Measurements from ENCODE around the gene RPP25L.

GRCh38 chr9:34571481-34571810 is 40.5 kb downstream of the RPP25L start:
- TF ChIP-seq CTCF (IDR thresholded peaks at IDR 0.05) (no peak), POLR2AphosphoS5 (IDR thresholded peaks at IDR 0.05) (no peak), POLR2A (IDR thresholded peaks at IDR 0.05) (no peak)

Data from breast epithelium (tissue), 3 donors.